ENCODE results near the gene VIL1.
A peak's percentile ranks its signal among the peaks of the same experiment; 100 is the strongest.

VIL1 gene

GRCh38 chr2:218395826-218396687 lies 22.9 kb upstream of the VIL1 start:
- no peaks in the 10 kb centered on the region for H3K9me3 ChIP-seq (replicated peaks; ENCODE audit: low read length)

GRCh38 chr2:218396688-218397462 lies 22.0 kb upstream of the VIL1 start:
- no peaks in the 10 kb centered on the region for H3K9me3 ChIP-seq (replicated peaks; ENCODE audit: low read length)
- H3K9ac ChIP-seq (ENCODE audit: low read depth, low read length): peak overlapping the region; percentile 91
- H3K27me3 ChIP-seq (ENCODE audit: control insufficient read depth, insufficient read depth, low read length): no peaks in the 10 kb centered on the region
- H3K4me2 ChIP-seq (ENCODE audit: low read length): peak overlapping the region; percentile 93
- peaks cover 6% of the 10 kb centered on the region for H3K36me3 ChIP-seq (ENCODE audit: insufficient read depth, low read length)
- H3K4me1 ChIP-seq (ENCODE audit: control insufficient read depth, insufficient read depth, low read length): peaks cover 35% of the 10 kb centered on the region
- H3K4me3 ChIP-seq (ENCODE audit: low read length): peak overlapping the region; percentile 86

More at GRCh38 chr2:218395826-218396687, 22.9 kb upstream of the VIL1 start:
- peak overlapping the region; percentile 91 for H3K9ac ChIP-seq (ENCODE audit: low read depth, low read length)
- peak overlapping the region; percentile 93 for H3K4me2 ChIP-seq (ENCODE audit: low read length)
- no peaks in the 10 kb centered on the region for H3K27me3 ChIP-seq (ENCODE audit: control insufficient read depth, insufficient read depth, low read length)
- peak overlapping the region; percentile 86 for H3K4me3 ChIP-seq (ENCODE audit: low read length)
- peaks cover 27% of the 10 kb centered on the region for H3K4me1 ChIP-seq (ENCODE audit: control insufficient read depth, insufficient read depth, low read length)
- H3K36me3 ChIP-seq (ENCODE audit: insufficient read depth, low read length): no peaks in the 10 kb centered on the region

- peaks cover 40% of the 10 kb centered on the region for H3K4me1 ChIP-seq (ENCODE audit: control insufficient read depth, insufficient read depth, low read length)
- H3K27me3 ChIP-seq (ENCODE audit: control insufficient read depth, insufficient read depth, low read length): no peaks in the 10 kb centered on the region
- H3K9ac ChIP-seq (ENCODE audit: low read depth, low read length): peak overlapping the region; percentile 91
- H3K4me2 ChIP-seq (ENCODE audit: low read length): peak overlapping the region; percentile 93
- peaks cover 11% of the 10 kb centered on the region for H3K36me3 ChIP-seq (ENCODE audit: insufficient read depth, low read length)
- H3K9me3 ChIP-seq (replicated peaks; ENCODE audit: low read length): no peaks in the 10 kb centered on the region
- peak overlapping the region; percentile 86 for H3K4me3 ChIP-seq (ENCODE audit: low read length)
These were observed 21.5 kb upstream of the VIL1 start for GRCh38 chr2:218397463-218397819.

- peak overlapping the region; percentile 86 for H3K4me3 ChIP-seq (ENCODE audit: low read length)
- no peaks in the 10 kb centered on the region for H3K27me3 ChIP-seq (ENCODE audit: control insufficient read depth, insufficient read depth, low read length)
- peaks cover 15% of the 10 kb centered on the region for H3K36me3 ChIP-seq (ENCODE audit: insufficient read depth, low read length)
- peak overlapping the region; percentile 93 for H3K4me2 ChIP-seq (ENCODE audit: low read length)
- H3K9me3 ChIP-seq (replicated peaks; ENCODE audit: low read length): no peaks in the 10 kb centered on the region
- peak overlapping the region; percentile 91 for H3K9ac ChIP-seq (ENCODE audit: low read depth, low read length)
- peaks cover 42% of the 10 kb centered on the region for H3K4me1 ChIP-seq (ENCODE audit: control insufficient read depth, insufficient read depth, low read length)
These were observed 21.0 kb upstream of the VIL1 start for GRCh38 chr2:218397820-218398436.

- Histone ChIP-seq H3K4me1 (ENCODE audit: control insufficient read depth, insufficient read depth, low read length) (peaks cover 42% of the 10 kb centered on the region), H3K4me3 (ENCODE audit: low read length) (peak overlapping the region; percentile 86)
These were observed 20.2 kb upstream of the VIL1 start for GRCh38 chr2:218398437-218399390.

GRCh38 chr2:218399391-218400166 lies 19.3 kb upstream of the VIL1 start, which contains the start of gene CTDSP1:
Gene CTDSP1, plus strand, starts transcription at chr2:218399868. Its CDS starts 223 bp downstream, at chr2:218400091.
- Histone ChIP-seq H3K9ac (ENCODE audit: low read depth, low read length) (peak within 1 kb of the TSS; percentile 92), H3K27me3 (ENCODE audit: control insufficient read depth, insufficient read depth, low read length) (no peaks in the 10 kb centered on the region), H3K36me3 (ENCODE audit: insufficient read depth, low read length) (peaks cover 31% of the 10 kb centered on the region), H3K4me1 (ENCODE audit: control insufficient read depth, insufficient read depth, low read length) (peaks cover 44% of the 10 kb centered on the region), H3K9me3 (replicated peaks; ENCODE audit: low read length) (no peaks in the 10 kb centered on the region), H3K4me3 (ENCODE audit: low read length) (peak within 1 kb of the TSS; percentile 93), H3K4me2 (ENCODE audit: low read length) (peak within 1 kb of the TSS; percentile 93)

More at GRCh38 chr2:218398437-218399390, 20.2 kb upstream of the VIL1 start:
- Histone ChIP-seq H3K4me2 (ENCODE audit: low read length) (peak overlapping the region; percentile 93), H3K9me3 (replicated peaks; ENCODE audit: low read length) (no peaks in the 10 kb centered on the region), H3K9ac (ENCODE audit: low read depth, low read length) (peak overlapping the region; percentile 91), H3K36me3 (ENCODE audit: insufficient read depth, low read length) (peaks cover 23% of the 10 kb centered on the region), H3K27me3 (ENCODE audit: control insufficient read depth, insufficient read depth, low read length) (no peaks in the 10 kb centered on the region)

- peak overlapping the region; percentile 93 for H3K4me3 ChIP-seq (ENCODE audit: low read length)
- peaks cover 32% of the 10 kb centered on the region for H3K36me3 ChIP-seq (ENCODE audit: insufficient read depth, low read length)
- H3K9ac ChIP-seq (ENCODE audit: low read depth, low read length): peak overlapping the region; percentile 92
- H3K27me3 ChIP-seq (ENCODE audit: control insufficient read depth, insufficient read depth, low read length): no peaks in the 10 kb centered on the region
- no peaks in the 10 kb centered on the region for H3K9me3 ChIP-seq (replicated peaks; ENCODE audit: low read length)
- peak overlapping the region; percentile 92 for H3K4me2 ChIP-seq (ENCODE audit: low read length)
- peaks cover 50% of the 10 kb centered on the region for H3K4me1 ChIP-seq (ENCODE audit: control insufficient read depth, insufficient read depth, low read length)
These were observed 18.6 kb upstream of the VIL1 start for GRCh38 chr2:218400167-218400929.

GRCh38 chr2:218400930-218401881 lies 17.7 kb upstream of the VIL1 start:
- Histone ChIP-seq H3K4me2 (ENCODE audit: low read length) (peak overlapping the region; percentile 92), H3K4me3 (ENCODE audit: low read length) (peak overlapping the region; percentile 93), H3K9me3 (replicated peaks; ENCODE audit: low read length) (no peaks in the 10 kb centered on the region), H3K4me1 (ENCODE audit: control insufficient read depth, insufficient read depth, low read length) (peaks cover 58% of the 10 kb centered on the region), H3K36me3 (ENCODE audit: insufficient read depth, low read length) (peaks cover 32% of the 10 kb centered on the region), H3K9ac (ENCODE audit: low read depth, low read length) (peak overlapping the region; percentile 92), H3K27me3 (ENCODE audit: control insufficient read depth, insufficient read depth, low read length) (no peaks in the 10 kb centered on the region)

GRCh38 chr2:218401890-218402289 lies 17.0 kb upstream of the VIL1 start:
- peaks cover 57% of the 10 kb centered on the region for H3K4me1 ChIP-seq (ENCODE audit: control insufficient read depth, insufficient read depth, low read length)
- H3K4me3 ChIP-seq (ENCODE audit: low read length): peak overlapping the region; percentile 93
- H3K9me3 ChIP-seq (replicated peaks; ENCODE audit: low read length): no peaks in the 10 kb centered on the region
- H3K9ac ChIP-seq (ENCODE audit: low read depth, low read length): peak overlapping the region; percentile 92
- H3K36me3 ChIP-seq (ENCODE audit: insufficient read depth, low read length): peaks cover 32% of the 10 kb centered on the region
- H3K4me2 ChIP-seq (ENCODE audit: low read length): peak overlapping the region; percentile 92
- no peaks in the 10 kb centered on the region for H3K27me3 ChIP-seq (ENCODE audit: control insufficient read depth, insufficient read depth, low read length)

All from skeletal muscle satellite cell (primary cell).